Measurements from ENCODE around the gene LRRC17. TPM values are rescaled to one million over a fixed set of nuclear protein-coding genes. Genes with fewer than 3 reads are reported as not detected.

Gene LRRC17, protein sequence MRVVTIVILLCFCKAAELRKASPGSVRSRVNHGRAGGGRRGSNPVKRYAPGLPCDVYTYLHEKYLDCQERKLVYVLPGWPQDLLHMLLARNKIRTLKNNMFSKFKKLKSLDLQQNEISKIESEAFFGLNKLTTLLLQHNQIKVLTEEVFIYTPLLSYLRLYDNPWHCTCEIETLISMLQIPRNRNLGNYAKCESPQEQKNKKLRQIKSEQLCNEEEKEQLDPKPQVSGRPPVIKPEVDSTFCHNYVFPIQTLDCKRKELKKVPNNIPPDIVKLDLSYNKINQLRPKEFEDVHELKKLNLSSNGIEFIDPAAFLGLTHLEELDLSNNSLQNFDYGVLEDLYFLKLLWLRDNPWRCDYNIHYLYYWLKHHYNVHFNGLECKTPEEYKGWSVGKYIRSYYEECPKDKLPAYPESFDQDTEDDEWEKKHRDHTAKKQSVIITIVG
- 6.7 and 8.6 TPM in 2 replicates for polyA plus RNA-seq
- 2.9 and 3.2 TPM in 2 replicates for polyA minus RNA-seq

DNA sequence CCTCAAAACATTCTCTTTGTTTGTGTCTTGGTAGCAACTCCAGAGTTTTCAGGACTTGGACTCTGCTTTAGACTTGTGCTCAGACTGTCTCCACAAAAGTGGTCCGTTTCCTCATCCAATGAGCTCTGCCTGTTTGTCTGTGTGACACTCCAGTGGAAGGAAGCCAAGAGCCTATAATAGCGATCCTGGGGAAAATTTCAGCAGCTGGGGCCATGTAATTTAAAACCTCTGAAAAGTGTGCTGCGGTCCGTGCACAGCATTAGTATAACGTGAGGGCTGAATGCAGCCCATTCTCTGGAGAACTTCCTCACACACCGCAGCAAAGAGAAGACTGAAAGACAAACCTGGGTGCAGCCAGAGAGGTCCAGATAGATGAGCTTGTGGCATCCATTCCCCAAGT lies at the start of gene LRRC17:
TSS of gene LRRC17 (plus strand) at position 259 of the 400 bp plus-strand sequence. CDS start 20,914 bp downstream, outside the sequence.
- Histone ChIP-seq H2AFZ (ENCODE audit: low read depth, low read length) (no peak within 1 kb of the TSS), H3K9me2 (ENCODE audit: insufficient read depth, low read length) (no peaks in the 10 kb centered on the region), H3K36me3 (ENCODE audit: insufficient read depth, low read length) (no peaks in the 10 kb centered on the region), H3K79me2 (replicated peaks; ENCODE audit: insufficient read depth, low read length) (no peaks in the 10 kb centered on the region), H3K27me3 (ENCODE audit: insufficient read depth, low read depth, low read length) (no peaks in the 10 kb centered on the region), H3K27ac (ENCODE audit: low read length) (no peak within 1 kb of the TSS), H4K20me1 (ENCODE audit: insufficient read depth) (no peaks in the 10 kb centered on the region), H3K4me3 (ENCODE audit: low read length) (no peak within 1 kb of the TSS), H3K9ac (ENCODE audit: low read length) (no peak within 1 kb of the TSS), H3K9me3 (ENCODE audit: low read length) (no peaks in the 10 kb centered on the region), H3K4me2 (ENCODE audit: low read length) (no peak within 1 kb of the TSS), H3F3A (ENCODE audit: insufficient read depth, low read length, poor library complexity, severe bottlenecking) (no peaks in the 10 kb centered on the region)
- TF ChIP-seq SMC3 (conservative IDR thresholded peaks at IDR 0.05; ENCODE audit: poor library complexity) (no peak), TAF1 (IDR thresholded peaks at IDR 0.05; ENCODE audit: low read depth) (no peak), EZH2 (IDR thresholded peaks at IDR 0.05; ENCODE audit: borderline replicate concordance, insufficient read depth, low read length, poor library complexity, severe bottlenecking) (no peak)
- TF ChIP-seq, protein P1, sequence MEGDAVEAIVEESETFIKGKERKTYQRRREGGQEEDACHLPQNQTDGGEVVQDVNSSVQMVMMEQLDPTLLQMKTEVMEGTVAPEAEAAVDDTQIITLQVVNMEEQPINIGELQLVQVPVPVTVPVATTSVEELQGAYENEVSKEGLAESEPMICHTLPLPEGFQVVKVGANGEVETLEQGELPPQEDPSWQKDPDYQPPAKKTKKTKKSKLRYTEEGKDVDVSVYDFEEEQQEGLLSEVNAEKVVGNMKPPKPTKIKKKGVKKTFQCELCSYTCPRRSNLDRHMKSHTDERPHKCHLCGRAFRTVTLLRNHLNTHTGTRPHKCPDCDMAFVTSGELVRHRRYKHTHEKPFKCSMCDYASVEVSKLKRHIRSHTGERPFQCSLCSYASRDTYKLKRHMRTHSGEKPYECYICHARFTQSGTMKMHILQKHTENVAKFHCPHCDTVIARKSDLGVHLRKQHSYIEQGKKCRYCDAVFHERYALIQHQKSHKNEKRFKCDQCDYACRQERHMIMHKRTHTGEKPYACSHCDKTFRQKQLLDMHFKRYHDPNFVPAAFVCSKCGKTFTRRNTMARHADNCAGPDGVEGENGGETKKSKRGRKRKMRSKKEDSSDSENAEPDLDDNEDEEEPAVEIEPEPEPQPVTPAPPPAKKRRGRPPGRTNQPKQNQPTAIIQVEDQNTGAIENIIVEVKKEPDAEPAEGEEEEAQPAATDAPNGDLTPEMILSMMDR (IDR thresholded peaks at IDR 0.05; ENCODE audit: poor library complexity, severe bottlenecking) = no peak

DNA sequence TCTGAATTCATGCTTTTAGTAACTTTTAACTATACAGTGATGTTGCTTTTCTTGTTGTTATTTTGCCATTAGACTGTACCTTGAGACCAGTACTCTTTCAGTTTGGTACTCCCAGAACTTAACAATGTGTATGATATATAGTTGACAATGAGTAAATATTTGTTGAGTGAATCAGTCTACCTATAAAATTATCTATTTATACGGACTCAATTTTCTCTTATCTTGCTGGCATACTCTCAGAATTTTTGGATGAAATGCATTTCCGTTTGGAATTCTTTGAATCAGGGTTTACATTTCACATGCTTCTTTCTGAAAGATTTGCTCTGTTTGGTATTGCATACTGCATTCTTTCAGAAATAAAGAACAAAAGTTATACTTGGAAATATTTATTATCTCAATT lies 47.8 kb upstream of the LRRC17 start:
- Histone ChIP-seq H4K20me1 (ENCODE audit: insufficient read depth) (no peaks in the 10 kb centered on the region), H3K4me3 (ENCODE audit: low read length) (no peak overlapping the region), H3K9me3 (ENCODE audit: low read length) (no peaks in the 10 kb centered on the region), H3K4me2 (ENCODE audit: low read length) (no peak overlapping the region), H3K27me3 (ENCODE audit: insufficient read depth, low read depth, low read length) (no peaks in the 10 kb centered on the region), H3K79me2 (replicated peaks; ENCODE audit: insufficient read depth, low read length) (no peaks in the 10 kb centered on the region), H3F3A (ENCODE audit: insufficient read depth, low read length, poor library complexity, severe bottlenecking) (no peaks in the 10 kb centered on the region), H2AFZ (ENCODE audit: low read depth, low read length) (no peak overlapping the region), H3K9me2 (ENCODE audit: insufficient read depth, low read length) (no peaks in the 10 kb centered on the region), H3K36me3 (ENCODE audit: insufficient read depth, low read length) (no peaks in the 10 kb centered on the region), H3K27ac (ENCODE audit: low read length) (no peak overlapping the region), H3K9ac (ENCODE audit: low read length) (no peak overlapping the region)
- no peak for TF ChIP-seq EP300 (conservative IDR thresholded peaks at IDR 0.05; ENCODE audit: poor library complexity, severe bottlenecking)
- no peak for TF ChIP-seq SMC3 (conservative IDR thresholded peaks at IDR 0.05; ENCODE audit: poor library complexity)
- TF ChIP-seq POLR2AphosphoS5 (IDR thresholded peaks at IDR 0.05) = no peak

DNA sequence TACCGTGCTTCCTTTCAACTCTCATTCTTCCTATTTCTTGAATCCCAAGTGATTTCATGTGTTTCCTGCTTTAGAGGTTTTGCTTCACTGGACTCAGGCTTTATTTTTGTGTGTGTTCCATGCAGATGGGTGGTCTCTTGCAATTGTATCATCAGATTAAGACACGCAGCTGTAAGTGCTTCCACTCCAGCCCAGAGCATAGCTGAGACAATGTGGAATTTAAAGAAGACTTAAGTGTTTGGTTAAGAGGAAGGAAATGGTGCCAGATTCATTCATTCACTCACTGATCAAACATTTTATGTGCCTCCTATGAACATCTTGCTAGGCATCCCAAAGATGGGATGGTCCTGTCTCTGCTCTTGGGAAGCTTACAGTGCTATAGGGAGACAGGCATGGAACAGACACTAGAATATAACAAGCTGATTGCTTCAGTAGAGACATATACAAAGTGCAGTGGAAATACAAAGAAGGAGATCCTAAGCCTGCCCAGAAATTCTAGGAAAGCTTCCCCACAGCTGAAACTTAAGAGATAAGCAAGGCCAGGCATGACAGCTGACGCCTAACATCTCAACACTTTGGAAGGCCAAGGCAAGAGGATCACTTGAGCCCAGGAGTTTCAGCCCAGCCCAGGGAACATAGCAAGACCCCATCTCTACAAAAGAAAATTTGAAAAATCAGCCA lies 46.1 kb upstream of the LRRC17 start:
- Histone ChIP-seq H2AFZ (ENCODE audit: low read depth, low read length) (no peak overlapping the region), H3K4me3 (ENCODE audit: low read length) (no peak overlapping the region), H3K36me3 (ENCODE audit: insufficient read depth, low read length) (no peaks in the 10 kb centered on the region), H3K79me2 (replicated peaks; ENCODE audit: insufficient read depth, low read length) (no peaks in the 10 kb centered on the region), H3K4me2 (ENCODE audit: low read length) (no peak overlapping the region), H3K9me2 (ENCODE audit: insufficient read depth, low read length) (no peaks in the 10 kb centered on the region), H3K27ac (ENCODE audit: low read length) (no peak overlapping the region), H3K9ac (ENCODE audit: low read length) (no peak overlapping the region), H4K20me1 (ENCODE audit: insufficient read depth) (no peaks in the 10 kb centered on the region), H3K9me3 (ENCODE audit: low read length) (no peaks in the 10 kb centered on the region), H3F3A (ENCODE audit: insufficient read depth, low read length, poor library complexity, severe bottlenecking) (no peaks in the 10 kb centered on the region), H3K27me3 (ENCODE audit: insufficient read depth, low read depth, low read length) (no peaks in the 10 kb centered on the region)
- TF ChIP-seq SMC3 (conservative IDR thresholded peaks at IDR 0.05; ENCODE audit: poor library complexity) (no peak), EZH2 (IDR thresholded peaks at IDR 0.05; ENCODE audit: borderline replicate concordance, insufficient read depth, low read length, poor library complexity, severe bottlenecking) (no peak), MXI1 (conservative IDR thresholded peaks at IDR 0.05; ENCODE audit: poor library complexity, severe bottlenecking) (no peak), TAF1 (IDR thresholded peaks at IDR 0.05; ENCODE audit: low read depth) (no peak)

Data from neural cell (in vitro differentiated cells).